Neural crest cell (in vitro differentiated cells): ENCODE measurements around the gene HEMGN. TPM values are rescaled to one million over a fixed set of nuclear protein-coding genes. Genes with fewer than 3 reads are reported as not detected.

Experiments used
- DNase-seq: peaks from one replicate; pipeline ENCODE4 v3.0.0; 2021; ENCODE audit warnings: low read depth, mixed read lengths, low spot score
- H3K27ac Mint-ChIP-seq: one replicate; pipeline ENCODE4 v1.8.0; 2021; ENCODE audit warnings: mild to moderate bottlenecking, mixed read lengths; ENCODE audit not compliant: unreplicated experiment
- H3K27me3 Mint-ChIP-seq: 2 replicates; pipeline ENCODE4 v1.8.0; 2021; ENCODE audit warnings: low read depth, mild to moderate bottlenecking, mixed read lengths
- H3K36me3 Mint-ChIP-seq: 2 replicates; pipeline ENCODE4 v1.8.0; 2021; ENCODE audit warnings: low read depth, mild to moderate bottlenecking, mixed read lengths
- H3K4me1 Mint-ChIP-seq: 2 replicates; pipeline ENCODE4 v1.8.0; 2021; ENCODE audit warnings: mixed read lengths
- H3K4me3 Mint-ChIP-seq: one replicate; pipeline ENCODE4 v1.8.0; 2021; ENCODE audit warnings: mild to moderate bottlenecking, mixed read lengths
- H3K9me3 Mint-ChIP-seq: 2 replicates; pipeline ENCODE4 v1.8.0; 2021; ENCODE audit warnings: mixed read lengths
- total RNA-seq: library from RNA; stranded (reverse); gene quantifications from 2 replicates; pipeline ENCODE4 v1.2.1, GENCODE V29; 2021
- TF ChIP-seq, protein P1 (sequence below): fragments of 200-600 bp; sonication (generic); conservative IDR thresholded peaks from 2 replicates; pipeline ENCODE4 v1.5.0; 2021; ENCODE audit warnings: antibody characterized with exemption, mild to moderate bottlenecking

HEMGN gene
- total RNA-seq, 1 donor from 2014 or later = not detected

DNA sequence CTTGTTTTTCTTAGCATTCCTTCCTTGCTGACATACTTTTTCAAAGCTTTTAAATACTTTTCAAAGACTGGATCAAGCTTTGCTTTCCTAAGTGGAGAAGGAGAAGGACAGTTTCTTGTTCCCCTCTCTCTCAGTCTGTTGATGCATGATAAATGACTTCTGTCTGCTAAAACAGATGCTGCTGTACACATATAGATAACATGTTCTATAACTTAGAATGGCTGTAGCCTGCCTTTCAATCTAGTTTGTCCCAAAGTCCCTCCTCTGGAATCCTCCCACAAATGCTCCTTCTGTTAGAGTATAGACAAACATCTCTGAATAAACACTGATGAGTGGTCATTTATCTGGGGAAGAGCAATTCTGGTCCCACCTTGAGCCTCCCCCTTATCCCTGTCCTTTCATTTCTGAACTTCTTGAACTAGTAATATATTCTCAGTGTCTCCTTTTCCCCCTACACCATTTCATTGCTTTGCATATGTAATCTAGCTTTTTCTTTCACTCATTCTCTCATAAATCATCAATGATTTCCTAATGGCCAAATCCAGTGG lies 5.4 kb upstream of the HEMGN start:
- DNase-seq = no peak
- TF ChIP-seq, protein P1, sequence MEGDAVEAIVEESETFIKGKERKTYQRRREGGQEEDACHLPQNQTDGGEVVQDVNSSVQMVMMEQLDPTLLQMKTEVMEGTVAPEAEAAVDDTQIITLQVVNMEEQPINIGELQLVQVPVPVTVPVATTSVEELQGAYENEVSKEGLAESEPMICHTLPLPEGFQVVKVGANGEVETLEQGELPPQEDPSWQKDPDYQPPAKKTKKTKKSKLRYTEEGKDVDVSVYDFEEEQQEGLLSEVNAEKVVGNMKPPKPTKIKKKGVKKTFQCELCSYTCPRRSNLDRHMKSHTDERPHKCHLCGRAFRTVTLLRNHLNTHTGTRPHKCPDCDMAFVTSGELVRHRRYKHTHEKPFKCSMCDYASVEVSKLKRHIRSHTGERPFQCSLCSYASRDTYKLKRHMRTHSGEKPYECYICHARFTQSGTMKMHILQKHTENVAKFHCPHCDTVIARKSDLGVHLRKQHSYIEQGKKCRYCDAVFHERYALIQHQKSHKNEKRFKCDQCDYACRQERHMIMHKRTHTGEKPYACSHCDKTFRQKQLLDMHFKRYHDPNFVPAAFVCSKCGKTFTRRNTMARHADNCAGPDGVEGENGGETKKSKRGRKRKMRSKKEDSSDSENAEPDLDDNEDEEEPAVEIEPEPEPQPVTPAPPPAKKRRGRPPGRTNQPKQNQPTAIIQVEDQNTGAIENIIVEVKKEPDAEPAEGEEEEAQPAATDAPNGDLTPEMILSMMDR = no peak
- no peak overlapping the region for H3K4me3 Mint-ChIP-seq
- no peaks in the 10 kb centered on the region for H3K9me3 Mint-ChIP-seq
- no peaks in the 10 kb centered on the region for H3K4me1 Mint-ChIP-seq
- H3K27ac Mint-ChIP-seq = no peak overlapping the region
- H3K36me3 Mint-ChIP-seq = no peaks in the 10 kb centered on the region
- peaks cover 65% of the 10 kb centered on the region for H3K27me3 Mint-ChIP-seq

DNA sequence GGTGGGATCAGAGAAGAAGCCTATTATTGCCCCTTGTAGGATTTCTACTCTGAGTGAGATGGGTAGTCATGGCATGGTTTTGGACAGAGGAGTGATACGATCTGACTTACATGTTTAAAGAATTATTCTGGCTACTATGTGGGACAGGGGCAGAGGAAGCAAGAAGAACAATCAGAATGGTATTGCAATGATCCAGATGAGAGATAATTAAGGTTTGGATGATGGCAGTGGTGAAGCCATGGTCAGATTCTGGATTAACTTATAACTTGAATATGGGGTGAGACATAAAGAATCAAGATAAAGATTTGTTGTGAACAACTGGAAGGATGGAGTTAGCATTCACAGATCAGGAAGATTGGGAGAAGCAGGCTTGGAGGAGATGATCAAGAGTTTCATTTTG lies 3.4 kb upstream of the HEMGN start:
- TF ChIP-seq, protein P1 = no peak
- Mint-ChIP-seq H3K36me3 (no peaks in the 10 kb centered on the region), H3K9me3 (no peaks in the 10 kb centered on the region), H3K4me1 (no peaks in the 10 kb centered on the region), H3K27ac (no peak overlapping the region), H3K4me3 (no peak overlapping the region), H3K27me3 (peaks cover 65% of the 10 kb centered on the region)
- no peak for DNase-seq

DNA sequence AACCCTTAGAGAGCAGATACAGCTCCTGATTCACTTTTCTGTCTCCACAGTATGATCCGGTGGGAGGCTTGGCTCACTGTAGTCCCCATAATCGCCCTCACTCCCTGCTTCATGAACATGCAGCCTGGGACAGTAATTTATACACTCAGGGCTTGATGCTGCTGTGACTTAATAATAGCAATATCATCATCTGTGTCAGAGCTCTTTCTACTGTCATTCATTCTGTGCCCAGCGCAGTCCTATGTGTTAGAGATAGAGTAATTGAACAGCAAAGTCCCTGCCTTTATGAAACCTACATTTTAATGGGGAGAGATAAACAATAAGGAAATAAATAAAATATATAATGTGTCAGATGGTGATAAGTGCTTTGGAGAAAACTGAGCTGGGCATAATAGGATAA lies 2.8 kb upstream of the HEMGN start:
- Mint-ChIP-seq H3K27me3 (peaks cover 65% of the 10 kb centered on the region), H3K4me3 (no peak overlapping the region), H3K27ac (no peak overlapping the region), H3K9me3 (no peaks in the 10 kb centered on the region), H3K4me1 (no peaks in the 10 kb centered on the region), H3K36me3 (no peaks in the 10 kb centered on the region)
- no peak for DNase-seq
- TF ChIP-seq, protein P1 = no peak

DNA sequence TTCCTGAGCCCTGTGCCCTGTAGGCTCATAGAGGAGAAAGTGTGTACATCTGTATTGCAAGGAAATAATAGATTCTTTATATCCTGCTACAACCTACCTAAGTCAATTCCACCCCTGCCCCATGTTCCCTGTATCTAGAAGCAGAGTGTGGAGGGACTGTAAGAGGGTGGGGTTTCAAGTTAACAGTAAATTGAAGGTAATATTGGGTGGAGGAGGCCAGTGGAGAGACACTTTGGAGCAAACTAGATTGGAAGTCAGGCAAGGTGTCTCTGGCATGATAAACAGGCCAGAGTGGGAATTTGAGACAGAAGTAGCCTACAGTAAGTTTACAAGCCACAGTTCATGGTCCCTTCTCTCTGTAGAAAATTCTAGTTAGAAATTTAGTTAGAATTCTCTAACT lies 2.3 kb upstream of the HEMGN start:
- H3K27ac Mint-ChIP-seq = no peak overlapping the region
- no peak for DNase-seq
- H3K4me1 Mint-ChIP-seq = no peaks in the 10 kb centered on the region
- TF ChIP-seq, protein P1 = no peak
- no peaks in the 10 kb centered on the region for H3K9me3 Mint-ChIP-seq
- no peak overlapping the region for H3K4me3 Mint-ChIP-seq
- peaks cover 65% of the 10 kb centered on the region for H3K27me3 Mint-ChIP-seq
- no peaks in the 10 kb centered on the region for H3K36me3 Mint-ChIP-seq

DNA sequence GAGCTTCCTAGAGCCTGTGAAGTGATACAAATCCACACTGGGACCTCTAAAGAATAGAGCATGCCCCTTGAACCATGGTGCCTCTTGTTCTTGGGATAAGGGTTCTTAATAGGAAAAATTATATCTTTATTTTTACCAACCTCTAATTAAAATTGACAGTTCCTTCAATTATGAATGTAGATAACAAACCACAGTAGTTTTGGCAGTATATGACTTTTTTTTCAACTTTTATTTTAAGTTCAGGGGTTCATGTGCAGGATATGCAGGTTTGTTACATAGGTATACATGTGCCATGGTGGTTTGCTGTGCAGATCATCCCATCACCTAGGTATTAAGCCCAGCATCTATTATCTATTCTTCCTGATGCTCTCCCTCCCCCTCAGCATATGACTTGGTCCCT lies 974 bp downstream of the HEMGN start:
- DNase-seq = no peak
- H3K4me1 Mint-ChIP-seq = no peaks in the 10 kb centered on the region
- no peaks in the 10 kb centered on the region for H3K36me3 Mint-ChIP-seq
- TF ChIP-seq, protein P1 = no peak
- no peak overlapping the region for H3K27ac Mint-ChIP-seq
- H3K9me3 Mint-ChIP-seq = no peaks in the 10 kb centered on the region
- H3K27me3 Mint-ChIP-seq = peaks cover 97% of the 10 kb centered on the region
- H3K4me3 Mint-ChIP-seq = no peak overlapping the region

DNA sequence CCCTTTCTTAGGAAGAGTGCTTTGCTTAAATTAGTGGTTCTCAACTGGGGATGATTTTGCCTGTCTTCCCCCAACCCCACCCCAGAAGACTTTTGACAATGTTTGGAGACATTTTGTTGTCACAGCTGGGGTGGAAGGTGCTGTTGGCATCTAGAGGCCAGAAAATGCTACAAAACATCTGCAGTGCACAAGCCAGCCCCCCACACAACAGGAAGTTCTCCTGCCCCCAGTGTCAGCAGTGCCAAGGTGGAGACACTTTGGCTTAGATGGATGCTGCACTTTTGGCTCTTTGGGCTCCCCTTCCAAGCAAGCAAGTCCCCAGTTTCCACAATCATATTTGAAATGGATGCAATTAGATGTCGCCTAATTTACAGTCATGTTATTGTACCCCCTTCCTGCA lies 2.7 kb downstream of the HEMGN start:
- DNase-seq = no peak
- Mint-ChIP-seq H3K36me3 (no peaks in the 10 kb centered on the region), H3K27me3 (peaks cover 99% of the 10 kb centered on the region), H3K4me3 (no peak overlapping the region), H3K9me3 (no peaks in the 10 kb centered on the region), H3K4me1 (no peaks in the 10 kb centered on the region), H3K27ac (no peak overlapping the region)
- TF ChIP-seq, protein P1 = no peak
